HG03025 (cell line): ENCODE measurements around the gene ATP5PO.
"Not testable (repeated sequence)": the region's sequence is repeated elsewhere in the genome, so short reads cannot be mapped to it uniquely, and the experiment has no call there.

Source experiments
- ATAC-seq: cut with Tn5 transposase; IDR thresholded peaks from one replicate; pipeline ENCODE4 v1.9.1; 2021; ENCODE audit warnings: mild to moderate bottlenecking, moderate library complexity; ENCODE audit not compliant: unreplicated experiment, low FRiP score

ATP5PO gene

DNA sequence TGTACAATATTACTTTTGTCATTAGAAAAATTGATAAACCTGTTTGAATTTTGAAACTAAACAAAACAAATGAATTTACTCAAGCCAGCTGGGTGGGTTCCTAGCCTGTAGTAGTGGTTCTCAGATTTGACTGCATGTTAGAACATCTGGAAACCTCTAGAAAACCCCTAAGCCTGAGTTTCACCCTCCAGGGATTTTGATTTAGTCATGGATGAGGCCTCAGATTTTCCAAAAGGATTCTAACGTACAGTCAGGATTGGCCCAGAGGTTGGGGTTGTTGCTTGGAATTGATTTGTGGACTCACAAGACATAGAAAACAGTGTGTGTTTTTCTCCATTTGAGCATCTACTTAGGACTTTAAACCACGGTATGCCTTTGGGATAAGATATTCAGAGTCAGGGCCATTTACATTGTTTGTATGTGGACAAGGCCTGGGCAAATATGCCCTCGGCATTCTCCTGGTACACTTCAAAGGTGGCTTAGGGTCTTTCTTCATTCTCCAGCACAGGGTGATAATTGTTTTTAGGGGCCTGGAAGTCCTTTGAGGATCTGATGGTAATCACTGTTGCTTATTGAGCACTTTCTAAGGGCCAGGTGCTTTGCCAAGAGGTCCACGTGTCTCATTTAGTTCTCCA, 42.6 kb downstream of the ATP5PO start:
- no peak for ATAC-seq

DNA sequence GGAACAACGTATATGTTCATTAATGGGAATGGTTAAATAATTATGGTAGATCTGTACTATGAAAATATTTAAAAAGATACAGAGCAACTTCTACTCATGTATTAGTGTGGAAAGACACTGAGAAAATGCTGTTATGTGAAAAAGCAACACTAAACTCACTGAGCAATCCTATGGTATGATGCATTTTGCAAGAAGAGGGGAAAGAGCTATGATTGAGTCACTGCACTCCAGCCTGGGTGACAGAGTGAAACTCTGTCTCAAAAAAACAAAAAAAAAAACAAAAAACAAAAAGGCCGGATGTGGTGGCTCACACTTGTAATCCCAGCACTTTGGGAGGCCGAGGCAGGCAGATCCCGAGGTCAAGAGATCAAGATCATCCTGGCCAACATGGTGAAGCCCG, 44.4 kb downstream of the ATP5PO start:
- no peak for ATAC-seq

DNA sequence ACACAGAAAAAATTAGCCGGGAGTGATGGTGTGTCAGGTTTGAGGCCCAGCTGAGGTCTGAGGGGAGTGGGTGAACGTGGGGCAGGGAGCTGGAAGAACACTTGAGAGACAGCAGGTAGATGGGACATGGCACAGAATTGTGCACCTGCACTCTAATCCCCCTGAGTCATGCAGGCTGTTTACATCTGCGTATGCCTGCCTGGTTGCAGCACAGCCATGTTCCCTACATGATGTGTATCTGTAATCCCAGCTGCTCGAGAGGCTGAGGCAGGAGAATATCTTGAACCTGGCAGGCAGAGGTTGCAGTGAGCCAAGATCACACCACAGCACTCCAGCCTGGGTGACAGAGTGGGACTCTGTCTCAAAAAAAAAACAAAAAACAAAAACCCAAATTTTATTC, 44.8 kb downstream of the ATP5PO start:
- ATAC-seq: no peak

DNA sequence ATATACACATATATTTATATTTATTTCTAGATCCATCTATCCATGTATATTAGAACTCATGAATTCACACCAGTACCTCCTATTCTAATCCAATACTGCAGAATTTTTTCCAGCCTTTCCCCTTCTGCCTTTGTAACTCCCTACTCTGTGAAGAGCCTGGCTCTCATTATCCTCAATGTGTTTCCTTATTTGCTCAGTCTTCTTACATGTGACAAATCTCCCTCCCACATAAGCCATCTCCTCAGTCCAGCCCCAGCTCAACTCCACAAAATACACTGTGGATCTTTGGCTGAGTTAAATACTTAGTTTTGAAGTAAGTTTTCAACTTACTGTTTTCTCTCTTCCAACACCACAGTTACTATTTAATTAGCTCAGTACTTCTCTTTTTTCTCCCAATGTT, 45.7 kb downstream of the ATP5PO start:
- ATAC-seq: no peak

DNA sequence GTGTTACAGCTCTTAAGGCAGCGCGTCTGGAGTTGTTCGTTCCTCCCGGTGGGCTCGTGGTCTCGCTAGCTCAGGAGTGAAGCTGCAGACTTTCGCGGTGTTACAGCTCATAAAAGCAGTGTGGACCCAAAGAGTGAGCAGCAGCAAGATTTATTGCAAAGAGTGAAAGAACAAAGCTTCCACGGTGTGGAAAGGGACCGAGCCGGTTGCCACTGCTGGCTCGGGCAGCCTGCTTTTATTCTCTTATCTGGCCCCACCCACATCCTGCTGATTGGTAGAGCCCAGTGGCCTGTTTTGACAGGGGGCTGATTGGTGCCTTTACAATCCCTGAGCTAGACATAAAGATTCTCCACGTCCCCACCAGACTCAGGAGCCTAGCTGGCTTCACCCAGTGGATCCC, 47.7 kb downstream of the ATP5PO start:
- not testable (repeated sequence) for ATAC-seq

DNA sequence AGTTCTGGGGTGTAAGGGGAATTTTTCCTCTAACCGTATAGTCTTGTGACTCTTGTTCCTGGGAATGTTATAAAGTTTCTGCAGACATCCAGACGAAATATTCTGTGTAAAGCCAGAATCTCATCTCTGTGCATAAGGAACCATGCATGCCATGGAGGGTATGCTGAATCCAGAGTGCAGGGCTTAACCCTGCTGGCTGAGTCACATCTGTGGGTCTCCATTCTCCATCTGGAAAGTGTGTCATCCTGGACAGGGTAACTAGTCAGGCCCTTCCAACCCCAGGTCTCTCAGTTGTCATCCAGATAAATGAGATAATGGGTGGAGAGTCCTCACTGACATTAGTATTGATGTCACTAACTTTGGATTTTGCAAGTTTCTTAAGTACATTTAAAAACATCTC, 48.8 kb downstream of the ATP5PO start:
- no peak for ATAC-seq

DNA sequence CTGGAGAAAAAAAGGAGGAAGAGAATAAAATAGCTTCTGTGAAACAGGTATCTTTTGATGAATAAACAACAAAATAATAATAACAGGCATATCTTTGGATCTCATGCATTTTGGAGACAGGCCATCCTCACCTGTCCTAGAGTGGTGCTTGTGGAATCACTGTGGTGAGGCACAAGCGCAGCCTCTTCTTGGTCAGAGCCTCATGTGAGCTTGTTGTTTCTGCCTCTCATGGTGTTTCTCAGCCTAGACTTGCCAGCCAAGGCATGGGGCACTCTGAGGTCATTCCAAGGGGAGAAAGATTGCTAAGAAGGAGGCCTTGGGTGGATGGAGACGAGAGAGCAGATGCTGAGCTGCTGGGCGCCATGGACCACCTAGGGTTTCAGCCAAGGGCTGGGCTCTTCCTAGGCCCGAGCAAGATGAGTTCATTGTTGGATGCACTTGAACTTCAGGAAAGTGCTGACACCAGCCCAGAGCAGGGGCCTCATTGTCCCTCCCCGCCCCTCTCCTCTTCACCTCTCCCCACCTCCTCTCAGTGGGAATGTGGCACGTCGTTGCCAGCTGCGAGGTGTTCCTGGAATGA, 49.5 kb downstream of the ATP5PO start:
- no peak for ATAC-seq

DNA sequence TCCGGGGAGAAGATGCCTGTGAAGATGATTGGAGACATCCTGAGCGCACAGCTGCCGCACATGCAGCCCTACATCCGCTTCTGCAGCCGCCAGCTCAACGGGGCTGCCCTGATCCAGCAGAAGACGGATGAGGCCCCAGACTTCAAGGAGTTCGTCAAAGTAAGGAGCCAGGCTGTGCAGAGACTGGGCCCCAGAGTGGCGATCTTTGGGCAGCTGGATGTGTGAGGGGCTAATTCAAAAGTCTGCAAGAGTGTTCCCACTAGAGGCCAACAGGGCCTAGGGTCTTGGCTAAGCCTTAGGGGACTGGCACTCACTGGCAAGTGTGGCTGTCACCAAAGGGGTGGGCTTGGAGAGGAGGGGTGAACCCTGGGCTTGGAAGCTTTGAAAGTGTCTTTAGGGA, 50.4 kb downstream of the ATP5PO start:
- no peak for ATAC-seq

DNA sequence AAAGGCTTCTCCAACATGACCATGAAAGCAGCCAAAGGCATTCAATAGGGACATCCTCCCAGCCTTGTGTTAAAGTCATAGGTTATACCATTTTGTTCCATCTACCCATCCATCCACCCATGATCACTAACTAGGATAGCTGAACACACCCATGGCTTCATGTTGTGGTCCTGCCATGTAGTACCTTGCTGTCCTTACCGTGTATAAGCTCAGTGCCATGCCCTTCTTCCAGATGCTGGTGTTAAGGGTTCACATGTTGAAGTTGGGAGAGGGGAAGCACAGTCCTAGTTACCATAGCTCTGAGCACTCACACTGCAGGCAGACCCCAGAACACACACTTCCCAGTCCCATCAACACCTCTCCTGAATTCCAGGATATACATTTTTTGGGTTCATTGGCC, 51.5 kb downstream of the ATP5PO start:
- ATAC-seq: no peak

DNA sequence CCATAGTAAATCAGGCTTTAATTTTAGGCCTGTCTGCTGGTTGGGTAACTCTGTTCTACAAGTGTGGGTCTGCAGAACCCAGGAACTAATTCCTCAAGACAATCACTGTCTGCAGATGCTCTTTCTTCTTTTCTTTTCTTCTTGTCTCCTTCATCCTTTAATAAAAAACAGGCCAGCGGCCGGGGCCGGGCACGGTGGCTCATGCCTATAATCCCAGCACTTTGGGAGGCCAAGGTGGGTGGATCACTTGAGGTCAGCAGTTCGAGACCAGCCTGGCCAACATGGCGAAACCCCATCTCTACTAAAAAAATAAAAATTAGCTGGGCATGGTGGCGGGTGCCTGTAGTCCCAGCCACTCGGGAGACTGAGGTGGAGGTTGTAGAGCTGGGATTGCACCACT, 52.4 kb downstream of the ATP5PO start:
- ATAC-seq: not testable (repeated sequence)

DNA sequence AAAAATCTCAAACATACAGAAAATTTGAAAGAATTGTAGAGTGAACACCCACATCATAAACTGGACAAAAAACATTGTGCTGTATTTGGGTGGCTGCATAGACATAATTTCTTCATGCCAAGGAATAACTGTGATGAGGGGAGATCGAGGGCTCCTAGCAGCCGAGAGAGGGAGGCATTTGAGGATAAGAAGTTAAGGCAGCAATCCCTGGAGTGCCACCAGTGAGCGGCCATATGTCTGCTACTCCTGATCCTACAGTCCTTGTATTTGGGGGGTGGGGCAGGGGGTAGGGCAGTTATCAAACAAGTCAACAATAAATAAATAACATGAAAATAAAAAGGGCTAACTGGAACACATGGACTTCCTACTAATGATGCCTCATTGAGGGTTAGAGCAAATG, 54.5 kb downstream of the ATP5PO start:
- ATAC-seq: no peak

DNA sequence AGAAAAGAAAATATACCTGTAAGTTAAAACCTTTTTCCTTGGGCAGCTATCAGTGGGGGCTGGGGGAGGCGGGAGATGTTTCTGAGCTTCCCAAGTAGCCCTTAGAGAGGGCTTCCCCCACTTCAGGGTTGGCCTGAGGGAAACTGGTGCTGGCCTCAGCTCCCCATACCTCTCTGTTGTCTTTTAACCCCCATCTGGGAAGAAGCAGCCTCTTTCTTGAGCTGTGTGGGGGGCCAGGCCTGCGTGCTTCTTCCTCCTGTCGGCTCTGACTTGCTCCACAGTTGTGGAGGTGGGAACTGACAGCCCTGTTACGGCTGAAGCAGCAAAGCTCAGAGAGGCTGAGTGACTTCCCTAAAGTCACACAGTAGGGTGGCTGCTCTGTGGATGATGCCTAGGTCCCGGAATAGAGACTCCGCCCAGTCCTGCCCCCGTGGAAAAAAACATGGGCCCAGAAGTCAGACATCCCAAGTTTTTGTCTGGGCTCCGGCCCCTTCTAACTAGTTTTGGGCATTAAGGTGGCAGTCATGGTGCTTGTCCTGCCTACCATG, 55.2 kb downstream of the ATP5PO start:
- ATAC-seq: no peak

DNA sequence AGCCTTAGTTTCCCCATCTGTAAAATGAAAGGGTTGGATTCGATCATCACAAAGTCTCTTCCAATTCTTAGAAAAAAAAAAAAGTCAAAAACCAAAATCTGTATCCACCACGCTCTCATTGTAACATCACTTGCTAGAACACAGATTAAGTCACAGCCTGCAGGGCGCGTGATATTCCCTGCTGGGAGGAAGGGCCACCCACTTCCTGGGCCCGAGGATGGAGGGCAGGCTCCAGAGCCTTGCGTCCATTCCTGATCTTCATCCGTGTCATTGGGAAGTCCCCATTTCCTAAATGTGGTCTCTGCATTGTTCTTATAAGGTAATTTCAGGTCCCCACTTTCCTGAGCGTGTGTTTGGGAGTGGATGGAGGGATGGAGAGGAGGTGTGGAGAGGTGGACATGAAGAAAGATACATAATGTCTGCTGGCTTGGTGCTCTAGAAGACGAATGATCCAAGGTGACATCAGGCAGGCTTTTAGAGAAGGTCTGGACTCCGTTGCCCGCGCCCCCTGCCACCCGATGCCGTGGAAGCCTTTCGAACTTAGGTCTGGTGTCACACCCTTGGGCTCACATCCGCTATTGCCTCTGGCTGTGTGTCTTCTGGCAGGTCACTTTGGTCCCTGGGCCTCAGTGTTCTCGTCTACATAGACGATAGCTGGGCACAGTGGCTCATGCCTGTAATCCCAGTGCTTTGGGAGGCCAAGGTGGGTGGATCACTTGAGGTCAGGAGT, 56.1 kb downstream of the ATP5PO start:
- ATAC-seq: no peak

DNA sequence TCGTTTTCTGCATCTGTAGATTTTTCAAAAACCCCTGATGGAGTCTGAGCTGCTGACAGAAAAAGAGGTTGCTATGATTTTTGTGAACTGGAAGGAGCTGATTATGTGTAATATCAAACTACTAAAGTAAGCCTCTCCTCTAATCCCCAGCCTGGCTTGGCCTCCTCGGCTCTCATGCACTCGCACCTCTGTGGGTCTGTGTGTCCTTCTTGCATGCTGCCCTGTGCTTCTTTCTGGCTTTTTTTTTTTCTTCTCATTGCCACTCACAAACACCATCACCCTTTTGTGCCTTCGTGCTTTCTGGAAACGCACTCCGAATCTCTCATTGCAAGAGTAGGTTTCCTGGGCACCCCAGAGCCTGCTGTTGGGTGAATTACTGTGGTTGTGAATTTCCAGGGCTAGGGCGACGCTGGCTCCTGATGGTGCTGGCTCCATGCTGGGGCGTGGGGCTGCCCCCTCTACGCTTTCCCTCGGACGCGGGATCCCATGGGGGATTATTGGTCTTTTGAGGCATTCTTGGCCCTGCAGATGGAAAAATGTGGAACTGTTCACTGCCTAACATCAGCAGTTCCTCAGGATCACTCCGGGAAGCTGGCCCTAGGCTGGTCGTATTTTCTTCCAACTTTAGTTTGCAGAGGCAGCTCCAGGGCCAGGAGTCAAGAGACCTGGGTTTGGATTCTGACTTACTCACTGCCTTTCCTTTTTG, 56.8 kb downstream of the ATP5PO start:
- no peak for ATAC-seq

DNA sequence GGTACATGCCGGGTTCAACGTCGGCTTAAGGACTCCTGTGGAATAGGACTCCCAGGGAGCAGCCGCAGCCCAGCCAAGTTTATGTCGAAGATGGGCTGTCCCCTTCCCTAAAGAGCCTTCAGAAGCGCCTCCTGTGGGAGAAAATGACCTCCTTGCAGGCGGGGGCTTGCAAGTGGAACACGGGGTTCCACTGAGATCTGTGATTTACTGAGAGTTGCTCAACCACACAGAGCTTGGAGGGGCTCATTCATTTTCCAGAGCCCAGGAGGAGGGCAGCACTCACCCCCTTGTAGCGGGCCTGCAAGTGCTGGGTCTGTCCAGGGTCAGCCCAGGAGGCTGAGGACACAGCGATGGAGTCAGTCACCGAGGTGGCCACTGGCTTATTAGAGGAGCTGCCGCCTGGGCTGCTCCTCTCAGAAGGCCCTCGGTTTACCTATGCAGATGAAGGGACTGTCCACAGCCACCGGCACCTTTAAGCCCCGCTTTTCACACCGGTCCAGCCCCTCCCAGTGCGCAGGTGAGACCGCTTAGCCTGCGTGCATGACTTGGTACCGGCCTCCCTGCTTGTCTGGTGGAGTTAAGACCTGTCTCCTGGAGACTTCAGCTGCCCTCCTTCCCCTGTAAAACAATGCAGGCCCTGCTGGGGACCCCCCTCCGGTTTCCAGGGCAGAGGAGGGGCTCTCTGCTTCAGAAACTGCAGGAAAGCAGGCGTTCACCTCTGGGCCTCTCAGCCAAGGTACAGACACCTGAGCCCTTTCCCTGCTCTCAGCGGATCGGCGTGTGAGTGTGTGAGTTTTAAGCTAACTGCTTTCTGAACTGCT, 57.5 kb downstream of the ATP5PO start:
- no peak for ATAC-seq

DNA sequence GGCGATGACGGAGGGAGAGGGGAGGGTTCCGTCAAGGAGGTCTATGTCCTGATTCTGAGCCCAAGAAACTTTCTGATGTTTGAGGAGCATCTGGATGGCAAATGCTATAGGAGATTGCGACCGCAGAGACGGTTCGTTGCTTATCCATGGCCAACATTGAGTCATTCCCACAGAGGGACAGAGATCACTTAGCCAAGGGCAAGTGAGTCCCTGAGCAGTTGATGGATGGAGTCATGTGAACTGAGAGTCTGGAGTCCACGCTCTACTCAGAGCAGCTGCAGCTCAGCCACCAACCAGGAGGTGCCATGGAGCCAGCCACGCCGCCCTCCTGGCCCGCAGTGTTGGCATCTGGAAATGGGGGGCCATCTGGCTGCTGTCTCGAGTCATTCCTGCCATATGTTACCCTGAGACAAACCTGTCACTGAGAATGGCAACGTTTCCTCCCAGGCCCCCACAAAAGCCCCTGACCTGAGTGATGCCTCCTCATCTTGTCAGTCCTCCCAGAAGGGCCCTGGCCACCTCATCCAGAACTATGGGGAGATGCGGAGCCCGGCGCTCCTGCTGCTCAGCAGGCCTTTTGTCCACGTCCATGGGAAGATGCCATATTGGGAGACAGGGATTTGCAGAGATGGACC, 58.6 kb downstream of the ATP5PO start:
- no peak for ATAC-seq

DNA sequence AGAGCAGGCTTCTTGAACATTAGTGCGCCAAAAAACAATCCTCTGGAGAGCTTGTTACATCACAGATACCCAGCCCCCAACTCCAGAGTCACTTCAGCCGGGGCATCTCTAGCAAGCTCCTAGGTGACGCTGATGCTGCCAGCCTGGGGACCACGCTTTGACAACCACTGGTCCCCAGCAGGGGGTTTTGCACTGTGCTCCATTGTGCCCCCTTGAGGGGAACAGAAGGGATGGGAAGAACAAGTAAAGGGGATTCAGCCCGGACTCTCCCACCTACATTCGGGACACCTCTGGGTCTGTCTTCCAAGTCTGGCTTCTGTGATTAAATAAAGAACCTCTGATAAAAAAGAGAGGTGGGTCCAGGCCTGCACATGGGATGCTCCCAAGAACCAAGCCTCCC, 60.4 kb downstream of the ATP5PO start:
- ATAC-seq: no peak

DNA sequence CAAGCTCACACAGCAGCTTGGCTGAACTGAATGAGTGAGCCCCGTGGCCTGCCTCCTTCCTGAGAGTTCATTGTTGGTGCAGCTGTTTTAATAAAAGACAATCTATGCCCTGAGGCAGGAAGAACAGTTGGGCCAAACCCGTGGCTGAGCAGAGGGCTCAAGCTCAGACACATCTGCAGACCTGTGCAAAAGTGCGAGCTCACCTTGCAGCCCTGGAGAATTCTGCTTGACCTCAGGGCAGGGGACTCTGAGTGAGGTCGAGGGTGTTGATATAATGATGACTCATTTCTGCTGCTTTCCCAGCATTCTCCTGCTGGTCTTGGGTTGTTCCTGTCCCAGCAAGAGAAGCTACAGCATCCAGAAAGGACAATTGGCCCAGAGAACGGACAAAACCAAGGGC, 61.0 kb downstream of the ATP5PO start:
- ATAC-seq: no peak
